K562 (cell line): ENCODE data around the gene POLRMT. TPM values are rescaled to one million over a fixed set of nuclear protein-coding genes. Genes with fewer than 3 reads are reported as not detected.

ENCODE experiments used
- ATAC-seq: fragments of 200-7000 bp; cut with Tn5 transposase; 3 replicates; pipeline ENCODE4 v1.9.1; 2020; ENCODE audit warnings: moderate library complexity
- BruUV-seq: library from RNA; stranded (reverse); fragments of 400-500 nt; replicated peaks from 2 replicates; lab custom pipeline; 2021; lab: Mats Ljungman, UMichigan
- CTCF ChIA-PET: fragments of 300-600 bp; formaldehyde crosslinking; extraction: SDS; loops from one replicate; lab custom pipeline; 2021; ENCODE audit warnings: low intra/inter-chr PET ratio; lab: Yijun Ruan, JAX
- POLR2A ChIA-PET: fragments of 300-600, 350-650 bp; sonication (Branson Sonifier 250); formaldehyde crosslinking; extraction: SDS; loops from one replicate; lab custom pipeline; 2021; ENCODE audit warnings: antibody characterized with exemption, inconsistent platforms; lab: Yijun Ruan, JAX
- DNase-seq, 4 experiments: peaks; one replicate each; pipeline versions ENCODE4 v3.0.0 to v3.0.0-alpha.2; 2011 to 2018; ENCODE audit warnings: low spot score in 3 of 4, mixed read lengths in 3 of 4; ENCODE audit errors: extremely low read depth in 1 of 4
- FAIRE-seq: peaks from 2 replicates; lab custom pipeline; 2011; peaks lifted over from hg19 to GRCh38; lab: Jason Lieb, UNC
- H2AFZ ChIP-seq: 2 replicates; pipeline ENCODE4 v1.6.0; 2011; ENCODE audit warnings: low read depth, low read length, control low read depth, inconsistent platforms
- H3K27ac ChIP-seq: fragments of 200-600 bp; 3 replicates; pipeline ENCODE4 v1.8.0; 2011; ENCODE audit warnings: low read depth, mild to moderate bottlenecking, control low read depth, inconsistent platforms, low read length, moderate library complexity, mixed read lengths; ENCODE audit errors: extremely low read depth
- H3K27me3 ChIP-seq, 2 experiments: fragments of 300-600 bp in 1 of 2; 2 replicates in 1 of 2; 3 replicates in 1 of 2; pipeline versions ENCODE4 v1.6.0 to v1.8.0; 2011; ENCODE audit warnings: inconsistent platforms in 2 of 2, low read length in 2 of 2, mild to moderate bottlenecking in 1 of 2, mixed read lengths in 1 of 2, moderate library complexity in 1 of 2; ENCODE audit not compliant: control insufficient read depth in 2 of 2, insufficient read depth in 2 of 2
- H3K36me3 ChIP-seq: fragments of 300-600 bp; 3 replicates; pipeline ENCODE4 v1.8.0; 2011; ENCODE audit warnings: mild to moderate bottlenecking, low read length, inconsistent platforms; ENCODE audit not compliant: control insufficient read depth, insufficient read depth
- H3K4me1 ChIP-seq, 2 experiments: fragments of 200-600 bp in 1 of 2; replicated peaks in 1 of 2; 2 replicates in 1 of 2; 3 replicates in 1 of 2; pipeline versions ENCODE4 v1.5.1 to v1.8.0; 2011; ENCODE audit warnings: inconsistent platforms in 2 of 2, low read length in 2 of 2, mild to moderate bottlenecking in 1 of 2, mixed read lengths in 1 of 2, moderate library complexity in 1 of 2; ENCODE audit not compliant: control insufficient read depth in 2 of 2, insufficient read depth in 2 of 2
- H3K4me2 ChIP-seq: 2 replicates; pipeline ENCODE4 v1.6.1; 2011; ENCODE audit warnings: low read length, control low read depth, inconsistent platforms, mixed read lengths; ENCODE audit not compliant: insufficient read depth
- H3K4me3 ChIP-seq: fragments of 200-600 bp; sonication (generic), shearing (Covaris generic); 2 replicates; pipeline ENCODE4 v1.5.1; 2016; ENCODE audit warnings: control low read depth, inconsistent platforms
- H3K79me2 ChIP-seq: fragments of 200-600 bp; 3 replicates; pipeline ENCODE4 v1.8.0; 2011; ENCODE audit warnings: low read length, inconsistent platforms; ENCODE audit not compliant: control insufficient read depth, insufficient read depth
- H3K9ac ChIP-seq, 2 experiments: 2 replicates each; pipeline versions ENCODE4 v1.6.0 to v1.6.1; 2011; ENCODE audit warnings: low read depth in 2 of 2, low read length in 2 of 2, control low read depth in 1 of 2, inconsistent platforms in 1 of 2, mild to moderate bottlenecking in 1 of 2, mixed read lengths in 1 of 2; ENCODE audit not compliant: insufficient read depth in 1 of 2
- H3K9me1 ChIP-seq: one replicate; pipeline ENCODE4 v1.6.0; 2011; ENCODE audit warnings: inconsistent platforms, mild to moderate bottlenecking, low read length, moderate library complexity; ENCODE audit not compliant: control insufficient read depth, insufficient read depth
- H3K9me3 ChIP-seq: replicated peaks from 2 replicates; pipeline ENCODE4 v1.5.1; 2011; ENCODE audit warnings: low read depth, low read length, inconsistent platforms; ENCODE audit not compliant: control insufficient read depth, insufficient read depth
- H4K20me1 ChIP-seq: replicated peaks from 2 replicates; pipeline ENCODE4 v1.6.1; 2011; ENCODE audit warnings: low read length, inconsistent platforms, mixed read lengths; ENCODE audit not compliant: control insufficient read depth, insufficient read depth
- BDP1 ChIP-seq: IDR thresholded peaks from 3 replicates; pipeline ENCODE4 v1.6.1; 2011; ENCODE audit not compliant: insufficient read length, insufficient read depth
- JUND ChIP-seq, 2 experiments: IDR thresholded peaks; 2 replicates in 1 of 2; 3 replicates in 1 of 2; pipeline ENCODE4 v1.6.1; 2011; ENCODE audit warnings: borderline replicate concordance in 2 of 2, low read depth in 2 of 2, low read length in 2 of 2, improper control_type of control experiment in 1 of 2, missing biosample characterization in 1 of 2, missing genetic modification characterization in 1 of 2, missing genetic modification reagents in 1 of 2
- KDM1A ChIP-seq, 2 experiments: fragments of 450-650 bp; IDR thresholded peaks; 2 replicates each; pipeline ENCODE4 v1.6.1; 2016; ENCODE audit warnings: mild to moderate bottlenecking in 2 of 2
- NR2C2 ChIP-seq, 2 experiments: fragments of 200-800 bp in 1 of 2; sonication (Bioruptor generic) in 1 of 2; sonication (generic) in 1 of 2; formaldehyde crosslinking in 1 of 2; IDR thresholded peaks; 2 replicates each; pipeline versions ENCODE4 v1.6.1 to v1.8.0; 2016 to 2022; ENCODE audit warnings: mild to moderate bottlenecking in 1 of 2, missing compliant biosample characterization in 1 of 2, missing genetic modification characterization in 1 of 2, missing genetic modification reagents in 1 of 2
- POLR2AphosphoS5 ChIP-seq: IDR thresholded peaks from 2 replicates; pipeline ENCODE4 v1.6.1; 2011; ENCODE audit warnings: mild to moderate bottlenecking, low read depth, low read length, moderate library complexity; ENCODE audit not compliant: control insufficient read depth, insufficient read depth
- TBL1XR1 ChIP-seq, 2 experiments: IDR thresholded peaks; 2 replicates each; pipeline ENCODE4 v1.6.1; 2012; ENCODE audit warnings: improper control_type of control experiment in 2 of 2, low read length in 2 of 2, mild to moderate bottlenecking in 1 of 2
- TSHZ1 ChIP-seq: fragments of 250-450 bp; sonication (Bioruptor Pico); IDR thresholded peaks from 2 replicates; pipeline ENCODE4 v1.4.0; 2020; ENCODE audit warnings: mild to moderate bottlenecking, moderate library complexity
- ZNF121 ChIP-seq: sonication (generic); formaldehyde crosslinking; conservative IDR thresholded peaks from 2 replicates; pipeline ENCODE4 v1.8.0; 2022; ENCODE audit warnings: missing genetic modification reagents
- WGBS: fragments of 100-300 bp; shearing (Covaris generic); methylation state at CpG from one replicate; pipeline ENCODE4 v1.1.6; 2016; ENCODE audit warnings: low coverage, mixed read lengths; ENCODE audit not compliant: insufficient coverage; ENCODE audit errors: missing lambda C conversion rate; 5-methylcytosine and 5-hydroxymethylcytosine counted together
- in situ Hi-C: fragments of 300-500 bp; cut with MboI; formaldehyde crosslinking; loops from 4 replicates; pipeline ENCODE4 v1.15.0; 2018; ENCODE audit warnings: inconsistent platforms, mixed read lengths
- intact Hi-C: fragments of 100-400 bp; cut with micrococcal nuclease; formaldehyde crosslinking; loops from 2 replicates; pipeline ENCODE4 v1.14.2; 2022
- polyA plus RNA-seq, 8 experiments: library from polyadenylated mRNA; depleted of rRNA in 4 of 8; stranded (reverse) in 5 of 8; unstranded in 3 of 8; fragments of >200 nt; fragmentation: Nextera tagmentation in 2 of 8; fragmentation: Illumina TruSeq in 1 of 8; extraction: Ambion mirVana in 2 of 8; extraction: Trizol in 1 of 8; gene quantifications; 2 replicates each; pipeline versions ENCODE4 v1.2.1 to v1.2.3, GENCODE V29; 2011 to 2014; ENCODE audit warnings: inconsistent platforms in 1 of 8, missing spikeins in 1 of 8
- total RNA-seq, 7 experiments: library from RNA; depleted of rRNA in 6 of 7; stranded (reverse); fragments of >200 nt in 6 of 7; fragmentation: Illumina TruSeq in 2 of 7; extraction: Trizol in 2 of 7; gene quantifications; 2 replicates each; pipeline versions ENCODE4 v1.2.1 to v1.2.3, GENCODE V29; 2011 to 2021; ENCODE audit warnings: low replicate concordance in 1 of 7

Gene POLRMT
- total and polyA plus RNA-seq, 9 of the 15 experiments (the other 6 are each of a cell fraction or from before 2014, with no cell fraction given): 30.3 to 144 (median 68.0) TPM

DNA sequence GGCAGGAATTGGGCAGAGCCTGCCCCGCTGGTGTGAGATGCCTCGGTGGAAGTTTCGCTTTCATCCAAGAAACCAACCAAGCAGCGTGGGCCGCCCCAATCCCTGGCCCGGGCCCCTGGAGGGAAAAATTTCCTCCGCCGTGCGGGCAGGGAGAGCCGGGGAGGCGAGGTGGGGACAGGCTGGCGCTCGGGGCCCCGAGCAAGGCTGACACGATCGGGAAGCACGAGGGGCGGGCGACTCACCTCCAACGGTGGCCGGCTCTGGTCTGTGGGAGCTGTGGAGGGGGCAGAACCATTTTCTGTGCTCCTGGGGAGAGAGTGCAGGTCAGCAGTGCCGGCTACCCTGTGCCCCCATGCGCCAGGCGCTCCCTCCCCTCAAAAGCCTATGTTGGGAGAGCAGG is 18.7 kb upstream of the POLRMT start:
- no peak for FAIRE-seq
- H3K4me2 ChIP-seq: no peak overlapping the region
- no peaks in the 10 kb centered on the region for H3K9me1 ChIP-seq
- H3K27me3 ChIP-seq: no peaks in the 10 kb centered on the region
- H3K79me2 ChIP-seq: peaks cover 48% of the 10 kb centered on the region
- ChIA-PET POLR2A (no interaction called here), CTCF (no interaction called here)
- no peak overlapping the region for H2AFZ ChIP-seq
- in situ Hi-C loops: no loop called here
- peaks cover 91% of the 10 kb centered on the region; the same call in 2 of the 3 replicates for H3K36me3 ChIP-seq
- WGBS: 95% methylated on average over 16 of the region's 24 CpGs
- no TSS peak for BruUV-seq
- H3K27ac ChIP-seq: no peak overlapping the region
- H3K4me1 ChIP-seq: peaks cover 0 to 29% of the 10 kb centered on the region in 2 experiments; a peak in 2 of 5 replicates
- TF ChIP-seq KDM1A (IDR thresholded peaks at IDR 0.05) (no peak), TBL1XR1 (IDR thresholded peaks at IDR 0.05; ENCODE audit: low read length in 2 of 2) (no peak), JUND (IDR thresholded peaks at IDR 0.05; ENCODE audit: borderline replicate concordance, low read depth, low read length) (no peak), JUND (tag; IDR thresholded peaks at IDR 0.05; ENCODE audit: borderline replicate concordance, low read depth, low read length) (no peak), NR2C2 (CRISPR knock-in tag; IDR thresholded peaks at IDR 0.05) (no peak), NR2C2 (tag; IDR thresholded peaks at IDR 0.05) (no peak), ZNF121 (CRISPR knock-in tag) (no peak), TSHZ1 (CRISPR knock-in tag) (no peak), BDP1 (no peak), POLR2AphosphoS5 (no peak)
- H4K20me1 ChIP-seq: peaks cover 15% of the 10 kb centered on the region
- no peak overlapping the region for H3K9ac ChIP-seq
- no peak overlapping the region for H3K4me3 ChIP-seq
- no peaks in the 10 kb centered on the region for H3K9me3 ChIP-seq
- no peak for DNase-seq
- intact Hi-C loops: no loop called here
- ATAC-seq: no peak
